IMR-90 (cell line): ENCODE measurements around the gene RASA1. TPM values are rescaled to one million over a fixed set of nuclear protein-coding genes. Genes with fewer than 3 reads are reported as not detected.

ENCODE experiments used
- ATAC-seq: fragments of 200-7000 bp; cut with Tn5 transposase; 2 replicates; pipeline ENCODE4 v1.9.1; 2020; ENCODE audit warnings: low read depth, mild to moderate bottlenecking, moderate library complexity
- BruUV-seq: library from RNA; stranded (reverse); fragments of 400-500 nt; replicated peaks from 2 replicates; lab custom pipeline; 2021; lab: Mats Ljungman, UMichigan
- CTCF ChIA-PET: fragments of 300-600 bp; formaldehyde crosslinking; extraction: SDS; loops from one replicate; lab custom pipeline; 2021; ENCODE audit warnings: antibody characterized with exemption; lab: Yijun Ruan, JAX
- POLR2A ChIA-PET: fragments of 300-600 bp; sonication (Branson Sonifier 250); formaldehyde crosslinking; loops from one replicate; lab custom pipeline; 2022; ENCODE audit warnings: antibody characterized with exemption; ENCODE audit not compliant: unreplicated experiment; lab: Charles Lee
- DNase-seq: peaks from one replicate; pipeline ENCODE4 v3.0.0; 2013
- H2AFZ ChIP-seq: replicated peaks from 2 replicates; pipeline ENCODE3; 2013; ENCODE audit warnings: low read length, mild to moderate bottlenecking; ENCODE audit not compliant: poor library complexity
- H2AK5ac ChIP-seq: 2 replicates; pipeline ENCODE4 v1.6.1; 2013; ENCODE audit warnings: low read depth, low read length, inconsistent platforms
- H2AK9ac ChIP-seq: replicated peaks from 2 replicates; pipeline ENCODE3; 2013; ENCODE audit warnings: mild to moderate bottlenecking, low read depth, low read length, moderate library complexity; ENCODE audit not compliant: poor library complexity
- H2BK120ac ChIP-seq: 2 replicates; pipeline ENCODE4 v1.6.1; 2013; ENCODE audit warnings: low read depth, low read length, inconsistent platforms
- H2BK15ac ChIP-seq: 3 replicates; pipeline ENCODE4 v1.6.1; 2013; ENCODE audit warnings: low read depth, low read length, inconsistent platforms
- H2BK20ac ChIP-seq: 2 replicates; pipeline ENCODE4 v1.6.1; 2013; ENCODE audit warnings: low read depth, mild to moderate bottlenecking, inconsistent platforms, low read length, moderate library complexity
- H2BK5ac ChIP-seq: 2 replicates; pipeline ENCODE4 v1.6.1; 2013; ENCODE audit warnings: mild to moderate bottlenecking, low read depth, low read length, inconsistent platforms; ENCODE audit not compliant: poor library complexity, severe bottlenecking
- H3K14ac ChIP-seq: replicated peaks from 2 replicates; pipeline ENCODE4 v1.6.1; 2013; ENCODE audit warnings: low read depth, low read length, inconsistent platforms
- H3K18ac ChIP-seq: 2 replicates; pipeline ENCODE4 v1.6.1; 2013; ENCODE audit warnings: low read depth, low read length, control low read depth
- H3K23ac ChIP-seq: 2 replicates; pipeline ENCODE4 v1.6.1; 2013; ENCODE audit warnings: low read depth, low read length, inconsistent platforms
- H3K27ac ChIP-seq: 2 replicates; pipeline ENCODE4 v1.5.1; 2013; ENCODE audit warnings: mild to moderate bottlenecking, control low read depth, low read length; ENCODE audit not compliant: insufficient read depth
- H3K27me3 ChIP-seq: 2 replicates; pipeline ENCODE4 v1.6.1; 2013; ENCODE audit warnings: low read length; ENCODE audit not compliant: control insufficient read depth, insufficient read depth
- H3K36me3 ChIP-seq: 2 replicates; pipeline ENCODE4 v1.6.1; 2013; ENCODE audit warnings: low read length, mixed read lengths; ENCODE audit not compliant: control insufficient read depth, insufficient read depth
- H3K4ac ChIP-seq: 2 replicates; pipeline ENCODE4 v1.6.1; 2013; ENCODE audit warnings: low read depth, low read length, inconsistent platforms
- H3K4me1 ChIP-seq: 2 replicates; pipeline ENCODE4 v1.6.1; 2013; ENCODE audit warnings: low read length, mixed read lengths; ENCODE audit not compliant: control insufficient read depth, insufficient read depth
- H3K4me2 ChIP-seq: 2 replicates; pipeline ENCODE4 v1.6.1; 2013; ENCODE audit warnings: low read depth, mild to moderate bottlenecking, control low read depth, low read length, moderate library complexity
- H3K4me3 ChIP-seq: 2 replicates; pipeline ENCODE4 v1.5.1; 2013; ENCODE audit warnings: low read depth, mild to moderate bottlenecking, control low read depth, low read length, moderate library complexity; ENCODE audit not compliant: insufficient read depth
- H3K56ac ChIP-seq: 2 replicates; pipeline ENCODE4 v1.6.1; 2013; ENCODE audit warnings: low read length, inconsistent platforms; ENCODE audit not compliant: insufficient read depth; ENCODE audit errors: extremely low read depth
- H3K79me1 ChIP-seq, 2 experiments: 2 replicates each; pipeline ENCODE4 v1.6.1; 2013; ENCODE audit warnings: low read length in 2 of 2, inconsistent platforms in 1 of 2, low read depth in 1 of 2
- H3K9ac ChIP-seq: 2 replicates; pipeline ENCODE4 v1.6.1; 2013; ENCODE audit warnings: low read depth, low read length, control low read depth
- H3K9me1 ChIP-seq: 2 replicates; pipeline ENCODE4 v1.6.1; 2013; ENCODE audit warnings: low read length, inconsistent platforms; ENCODE audit not compliant: insufficient read depth
- H3K9me3 ChIP-seq: 2 replicates; pipeline ENCODE4 v1.6.1; 2013; ENCODE audit warnings: low read length; ENCODE audit not compliant: control insufficient read depth, insufficient read depth
- H4K20me1 ChIP-seq: 2 replicates; pipeline ENCODE4 v1.6.1; 2013; ENCODE audit warnings: low read length, inconsistent platforms; ENCODE audit not compliant: insufficient read depth
- H4K5ac ChIP-seq: 2 replicates; pipeline ENCODE4 v1.6.1; 2013; ENCODE audit warnings: mild to moderate bottlenecking, low read depth, low read length, control low read depth
- H4K8ac ChIP-seq, 2 experiments: 2 replicates each; pipeline ENCODE4 v1.6.1; 2013; ENCODE audit warnings: low read depth in 2 of 2, low read length in 2 of 2, control low read depth in 1 of 2, inconsistent platforms in 1 of 2
- H4K91ac ChIP-seq: 2 replicates; pipeline ENCODE4 v1.6.1; 2013; ENCODE audit warnings: low read depth, low read length, inconsistent platforms; ENCODE audit not compliant: insufficient read depth
- BHLHE40 ChIP-seq: fragments of 150-350 bp; IDR thresholded peaks from 2 replicates; pipeline ENCODE4 v1.6.1; 2016; ENCODE audit warnings: mild to moderate bottlenecking, low read depth, low read length
- CEBPB ChIP-seq: IDR thresholded peaks from 2 replicates; pipeline ENCODE4 v1.6.1; 2012; ENCODE audit warnings: low read depth, low read length, improper control_type of control experiment
- CHD1 ChIP-seq: IDR thresholded peaks from 2 replicates; pipeline ENCODE4 v1.6.1; 2012; ENCODE audit warnings: low read depth, low read length, improper control_type of control experiment
- POLR2A ChIP-seq: IDR thresholded peaks from 2 replicates; pipeline ENCODE4 v1.6.1; 2012; ENCODE audit warnings: mild to moderate bottlenecking, low read depth, low read length
- RFX5 ChIP-seq: IDR thresholded peaks from 2 replicates; pipeline ENCODE4 v1.8.0; 2012; ENCODE audit warnings: low read depth, mild to moderate bottlenecking, low read length, moderate library complexity
- SMC3 ChIP-seq: fragments of 150-350 bp; IDR thresholded peaks from 2 replicates; pipeline ENCODE4 v1.6.1; 2016; ENCODE audit warnings: low read depth, mild to moderate bottlenecking, antibody characterized with exemption, low read length, moderate library complexity
- WGBS, 2 experiments: methylation state at CpG; one replicate each; pipeline versions ENCODE4 v1.1.5 to v1.1.7; 2013; ENCODE audit warnings: missing lambda C conversion rate in 2 of 2; ENCODE audit not compliant: insufficient read length in 1 of 2; ENCODE audit errors: extremely low coverage in 2 of 2; 5-methylcytosine and 5-hydroxymethylcytosine counted together
- dilution Hi-C: fragments of 300-500 bp; cut with HindIII; formaldehyde crosslinking; loops from one replicate; pipeline ENCODE4 v1.14.3; 2018; ENCODE audit warnings: low sequenced_read_pairs; ENCODE audit not compliant: unreplicated experiment
- in situ Hi-C: fragments of 300-500 bp; cut with MboI; formaldehyde crosslinking; loops from 3 replicates; pipeline ENCODE4 v1.14.3; 2019; ENCODE audit warnings: low sequenced_read_pairs, inconsistent platforms, mixed read lengths
- intact Hi-C: fragments of 100-400 bp; cut with micrococcal nuclease; formaldehyde crosslinking; loops from 2 replicates; pipeline ENCODE4 v1.10.0; 2022
- polyA plus RNA-seq, 3 experiments: library from polyadenylated mRNA; depleted of rRNA; stranded (reverse); fragments of >200 nt; gene quantifications; 2 replicates each; pipeline ENCODE4 v1.2.3, GENCODE V29; 2012; ENCODE audit warnings: low replicate concordance in 1 of 3
- total RNA-seq: library from RNA; depleted of rRNA; stranded (reverse); fragments of >200 nt; gene quantifications from 2 replicates; pipeline ENCODE4 v1.2.3, GENCODE V29; 2012

RASA1 gene
- total and polyA plus RNA-seq, 2 of the 4 experiments (the other 2 are of a cell fraction), result 37.6 to 45.7 TPM

DNA sequence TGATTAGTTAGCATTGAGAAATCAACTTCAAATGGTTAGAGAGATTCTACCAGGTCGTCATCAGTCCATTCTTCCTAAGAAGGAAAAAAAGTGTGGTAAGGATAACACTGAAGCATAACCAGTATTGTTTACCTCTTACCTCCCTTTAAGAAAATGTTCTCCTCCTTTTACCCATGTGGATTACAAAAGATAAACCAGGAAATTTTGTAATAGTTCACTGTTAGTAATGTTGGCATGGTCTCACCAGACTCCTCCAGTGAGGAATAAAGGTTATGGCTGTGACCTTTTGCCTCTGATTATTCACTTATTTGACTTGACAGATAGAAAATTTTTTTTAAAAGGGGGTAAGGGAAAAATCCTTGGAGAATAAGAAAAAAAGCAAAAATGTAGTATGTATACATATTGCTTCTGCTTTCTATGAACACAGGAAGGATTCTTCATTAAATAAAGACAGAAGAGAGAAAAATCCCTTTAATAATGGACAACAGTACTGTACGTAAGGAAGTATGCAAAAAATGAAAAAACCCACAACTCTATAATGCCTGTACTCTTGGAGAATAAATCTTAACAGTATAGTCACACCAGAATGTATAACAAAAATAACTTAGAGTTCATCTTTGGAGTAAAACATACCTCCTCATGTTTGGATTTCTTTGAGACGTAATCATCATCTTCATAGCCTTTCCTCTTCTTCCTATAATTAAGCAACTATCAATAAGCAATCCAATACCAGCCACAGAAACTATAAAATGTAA lies 126.9 kb downstream of the RASA1 start:
- no CpG with 5 or more reads among the region's 3 CpGs for WGBS, 2 experiments
- H4K8ac ChIP-seq, result no peak overlapping the region; a peak in 1 of 4 replicates
- H2BK15ac ChIP-seq, result no peak overlapping the region
- dilution Hi-C loops, result no loop called here
- H4K20me1 ChIP-seq, result no peaks in the 10 kb centered on the region
- intact Hi-C loops, result loop anchor here (2.0 to 5.0 kb wide), 2 partner anchors 16 to 272 kb away; no protein-coding TSS in a partner anchor
- H3K27ac ChIP-seq, result peak overlapping the region; percentile 66; the same call in 1 of the 2 replicates
- H4K91ac ChIP-seq, result no peak overlapping the region
- no peak overlapping the region for H3K4ac ChIP-seq
- H2AK9ac ChIP-seq, result no peak overlapping the region
- peak overlapping the region; percentile 28; the same call in 1 of the 2 replicates for H3K56ac ChIP-seq
- peaks cover 14% of the 10 kb centered on the region for H3K4me1 ChIP-seq
- no peak overlapping the region for H2BK120ac ChIP-seq
- H2BK5ac ChIP-seq, result peak overlapping the region; percentile 99
- no peaks in the 10 kb centered on the region for H3K27me3 ChIP-seq
- H3K9ac ChIP-seq, result no peak overlapping the region
- H2AFZ ChIP-seq, result no peak overlapping the region
- no peak overlapping the region for H4K5ac ChIP-seq
- H3K23ac ChIP-seq, result peak overlapping the region; percentile 26; the same call in 1 of the 2 replicates
- no peak overlapping the region for H2AK5ac ChIP-seq
- H3K36me3 ChIP-seq, result peaks cover 33% of the 10 kb centered on the region
- POLR2A ChIA-PET, result no interaction called here
- peak; percentile 42 for ATAC-seq
- no peak overlapping the region for H3K14ac ChIP-seq
- H3K18ac ChIP-seq, result no peak overlapping the region
- H3K4me3 ChIP-seq, result no peak overlapping the region
- DNase-seq, result peak; percentile 83
- 0 out of 2 replicates have a peak overlapping the region, but pooled peaks have one; percentile 30 for H3K4me2 ChIP-seq
- H3K79me1 ChIP-seq, result peaks cover 22 to 40% of the 10 kb centered on the region in 2 experiments
- peak overlapping the region; percentile 23; the same call in 1 of the 2 replicates for H2BK20ac ChIP-seq
- no TSS peak for BruUV-seq
- CTCF ChIA-PET, result no interaction called here
- TF ChIP-seq RFX5 (no peak), POLR2A (no peak), CHD1 (no peak), SMC3 (no peak), BHLHE40 (no peak), CEBPB (peak; percentile 45)
- H3K9me1 ChIP-seq, result peaks cover 6% of the 10 kb centered on the region; the same call in 1 of the 2 replicates
- in situ Hi-C loops, result no loop called here
- H3K9me3 ChIP-seq, result no peaks in the 10 kb centered on the region
